Cardiac fibroblast (primary cell): Measurements from ENCODE around the gene STON1.

Experiments
- DNase-seq, 2 donors: peaks; one replicate each; pipeline versions ENCODE4 v3.0.0 to v3.0.0-alpha.2; 2010; ENCODE audit warnings: low read depth in 2 of 2
- H3K4me3 ChIP-seq, 2 donors: replicated peaks in 1 of 2; 1 replicate in 1 of 2; 2 replicates in 1 of 2; pipeline ENCODE4 v1.5.1; 2011; ENCODE audit warnings: low read depth in 2 of 2, low read length in 2 of 2, mild to moderate bottlenecking in 2 of 2, moderate library complexity in 1 of 2
- CTCF ChIP-seq: IDR thresholded peaks from one replicate; pipeline ENCODE4 v1.5.1; 2011; ENCODE audit warnings: low read depth, mild to moderate bottlenecking, low read length, inconsistent platforms

The STON1 gene

GRCh38 chr2:48488545-48488944 lies 41.4 kb upstream of the STON1 start:
- H3K4me3 ChIP-seq = no peak overlapping the region
- no peak for DNase-seq
- TF ChIP-seq CTCF = no peak

GRCh38 chr2:48496849-48497248 lies 33.1 kb upstream of the STON1 start:
- no peak for TF ChIP-seq CTCF
- H3K4me3 ChIP-seq = no peak overlapping the region
- peak; percentile 77 to 80 for DNase-seq

- no peak for TF ChIP-seq CTCF
- DNase-seq = peak; percentile 77 to 80
- no peak overlapping the region for H3K4me3 ChIP-seq
Measured at GRCh38 chr2:48504647-48505327, 25.2 kb upstream of the STON1 start.

GRCh38 chr2:48507111-48507510 lies 22.8 kb upstream of the STON1 start:
- H3K4me3 ChIP-seq = no peak overlapping the region
- TF ChIP-seq CTCF = no peak
- no peak for DNase-seq

- peak; percentile 78 to 82 for DNase-seq
- no peak overlapping the region for H3K4me3 ChIP-seq
- TF ChIP-seq CTCF = no peak
Measured at GRCh38 chr2:48508461-48509124, 21.4 kb upstream of the STON1 start.

- H3K4me3 ChIP-seq = no peak overlapping the region
- DNase-seq = peak; percentile 70 to 83
- no peak for TF ChIP-seq CTCF
Measured at GRCh38 chr2:48510329-48510728, 19.6 kb upstream of the STON1 start.
